Mammary epithelial cell (primary cell): ENCODE results near the gene SSBP1.

ENCODE experiments used
- EZH2 ChIP-seq: IDR thresholded peaks from 2 replicates; pipeline ENCODE4 v1.6.1; 2012; ENCODE audit warnings: low read length, inconsistent platforms, borderline replicate concordance
- TF ChIP-seq, protein P1 (sequence below), 2 donors: IDR thresholded peaks in 1 of 2; conservative IDR thresholded peaks in 1 of 2; 2 replicates each; pipeline ENCODE4 v1.5.1; 2011 to 2012; ENCODE audit warnings: inconsistent platforms in 2 of 2, low read length in 2 of 2, mild to moderate bottlenecking in 2 of 2, control low read depth in 1 of 2, low read depth in 1 of 2; ENCODE audit not compliant: insufficient read depth in 1 of 2; ENCODE audit errors: extremely low read depth in 1 of 2

DNA sequence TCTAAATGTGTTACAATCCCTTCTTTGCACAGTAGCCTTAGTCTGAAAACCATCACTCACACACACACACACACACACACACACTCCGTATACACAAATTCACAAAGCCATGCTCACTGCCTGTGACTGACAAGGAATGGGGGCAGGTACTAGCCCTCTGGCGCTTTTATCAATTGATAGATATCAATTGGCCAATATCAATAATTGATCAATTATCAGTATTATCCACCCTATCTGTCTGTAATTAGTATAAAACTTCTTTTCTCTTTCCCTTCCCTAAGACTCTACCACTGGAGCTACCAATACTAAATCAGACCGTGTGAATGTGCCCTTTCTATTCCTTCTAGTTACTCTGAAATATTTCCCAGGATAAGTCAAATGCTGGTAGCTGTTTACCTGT lies 38.3 kb upstream of the SSBP1 start:
- TF ChIP-seq, protein P1, sequence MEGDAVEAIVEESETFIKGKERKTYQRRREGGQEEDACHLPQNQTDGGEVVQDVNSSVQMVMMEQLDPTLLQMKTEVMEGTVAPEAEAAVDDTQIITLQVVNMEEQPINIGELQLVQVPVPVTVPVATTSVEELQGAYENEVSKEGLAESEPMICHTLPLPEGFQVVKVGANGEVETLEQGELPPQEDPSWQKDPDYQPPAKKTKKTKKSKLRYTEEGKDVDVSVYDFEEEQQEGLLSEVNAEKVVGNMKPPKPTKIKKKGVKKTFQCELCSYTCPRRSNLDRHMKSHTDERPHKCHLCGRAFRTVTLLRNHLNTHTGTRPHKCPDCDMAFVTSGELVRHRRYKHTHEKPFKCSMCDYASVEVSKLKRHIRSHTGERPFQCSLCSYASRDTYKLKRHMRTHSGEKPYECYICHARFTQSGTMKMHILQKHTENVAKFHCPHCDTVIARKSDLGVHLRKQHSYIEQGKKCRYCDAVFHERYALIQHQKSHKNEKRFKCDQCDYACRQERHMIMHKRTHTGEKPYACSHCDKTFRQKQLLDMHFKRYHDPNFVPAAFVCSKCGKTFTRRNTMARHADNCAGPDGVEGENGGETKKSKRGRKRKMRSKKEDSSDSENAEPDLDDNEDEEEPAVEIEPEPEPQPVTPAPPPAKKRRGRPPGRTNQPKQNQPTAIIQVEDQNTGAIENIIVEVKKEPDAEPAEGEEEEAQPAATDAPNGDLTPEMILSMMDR (conservative IDR thresholded peaks at IDR 0.05 in 1 of 2, IDR thresholded peaks at IDR 0.05 in 1 of 2; ENCODE audit: extremely low read depth in 1 of 2, insufficient read depth in 1 of 2, low read depth in 1 of 2, low read length in 2 of 2), result no peak
- TF ChIP-seq EZH2, result no peak
